ENCODE data around the gene PAPOLB.

PAPOLB gene

GRCh38 chr7:4878336-4879335 is 16.8 kb upstream of the PAPOLB start:
- no peak for FAIRE-seq
- no peak for DNase-seq (ENCODE audit: insufficient read length, low spot score)

- DNase-seq (ENCODE audit: insufficient read length, low spot score), result no peak
- FAIRE-seq, result no peak
Measured at GRCh38 chr7:4876586-4876985, 14.8 kb upstream of the PAPOLB start.

GRCh38 chr7:4875391-4875790 is 13.6 kb upstream of the PAPOLB start:
- DNase-seq (ENCODE audit: insufficient read length, low spot score) (no peak), FAIRE-seq (no peak)

GRCh38 chr7:4873071-4873944 is 11.5 kb upstream of the PAPOLB start:
- DNase-seq (ENCODE audit: insufficient read length, low spot score) (no peak), FAIRE-seq (no peak)

GRCh38 chr7:4871930-4872675 is 10.3 kb upstream of the PAPOLB start:
- DNase-seq (ENCODE audit: insufficient read length, low spot score) (no peak), FAIRE-seq (no peak)

- no peak for FAIRE-seq
- DNase-seq (ENCODE audit: insufficient read length, low spot score), result no peak
Measured at GRCh38 chr7:4871056-4871680, 9.3 kb upstream of the PAPOLB start.

- DNase-seq (ENCODE audit: insufficient read length, low spot score) (no peak), FAIRE-seq (no peak)
Measured at GRCh38 chr7:4868493-4868892, 6.7 kb upstream of the PAPOLB start.

GRCh38 chr7:4866528-4867496 is 5.0 kb upstream of the PAPOLB start:
- DNase-seq (ENCODE audit: insufficient read length, low spot score) (no peak), FAIRE-seq (no peak)

- no peak for DNase-seq (ENCODE audit: insufficient read length, low spot score)
- no peak for FAIRE-seq
Measured at GRCh38 chr7:4862156-4862555, 326 bp upstream of the PAPOLB start.

GRCh38 chr7:4861227-4861626 is 603 bp downstream of the PAPOLB start:
- no peak for DNase-seq (ENCODE audit: insufficient read length, low spot score)
- FAIRE-seq, result no peak

GRCh38 chr7:4857189-4857588 is 4.6 kb downstream of the PAPOLB start:
- no peak for DNase-seq (ENCODE audit: insufficient read length, low spot score)
- FAIRE-seq, result no peak

- FAIRE-seq (no peak), DNase-seq (ENCODE audit: insufficient read length, low spot score) (no peak)
Measured at GRCh38 chr7:4856336-4857057, 5.3 kb downstream of the PAPOLB start.

GRCh38 chr7:4854916-4855315 is 6.9 kb downstream of the PAPOLB start:
- FAIRE-seq (no peak), DNase-seq (ENCODE audit: insufficient read length, low spot score) (no peak)

- DNase-seq (ENCODE audit: insufficient read length, low spot score) (no peak), FAIRE-seq (no peak)
Measured at GRCh38 chr7:4851459-4852422, 10.1 kb downstream of the PAPOLB start.

GRCh38 chr7:4850262-4850795 is 11.5 kb downstream of the PAPOLB start:
- DNase-seq (ENCODE audit: insufficient read length, low spot score) (no peak), FAIRE-seq (no peak)

GRCh38 chr7:4849390-4849789 is 12.4 kb downstream of the PAPOLB start:
- DNase-seq (ENCODE audit: insufficient read length, low spot score) (no peak), FAIRE-seq (no peak)

- DNase-seq (ENCODE audit: insufficient read length, low spot score), result no peak
Measured at GRCh38 chr7:4845740-4846142, 16.1 kb downstream of the PAPOLB start.

More at GRCh38 chr7:4845740-4846142, 16.1 kb downstream of the PAPOLB start:
- no peak for FAIRE-seq
